K562 (cell line): ENCODE measurements around the gene RIT1. TPM values are rescaled to one million over a fixed set of nuclear protein-coding genes. Genes with fewer than 3 reads are reported as not detected.

Experiments
- ATF1 ChIP-seq, 2 experiments: fragments of 450-650 bp in 1 of 2; IDR thresholded peaks; 2 replicates each; pipeline ENCODE4 v1.6.1; 2016; ENCODE audit warnings: missing compliant biosample characterization in 1 of 2, missing genetic modification characterization in 1 of 2
- CEBPG ChIP-seq, 3 experiments: fragments of 200-800 bp in 1 of 3; sonication (Bioruptor generic) in 1 of 3; sonication (generic) in 1 of 3; formaldehyde crosslinking in 1 of 3; IDR thresholded peaks in 2 of 3; conservative IDR thresholded peaks in 1 of 3; 2 replicates each; pipeline versions ENCODE4 v1.6.1 to v1.8.0; 2016 to 2022; ENCODE audit warnings: missing compliant biosample characterization in 2 of 3, missing genetic modification characterization in 2 of 3, mild to moderate bottlenecking in 1 of 3, missing genetic modification reagents in 1 of 3
- CREM ChIP-seq: IDR thresholded peaks from 2 replicates; pipeline ENCODE4 v1.6.1; 2014; ENCODE audit warnings: antibody characterized with exemption, low read depth
- CTBP1 ChIP-seq: fragments of 450-650 bp; IDR thresholded peaks from 2 replicates; pipeline ENCODE4 v1.6.1; 2016; ENCODE audit warnings: borderline replicate concordance
- DEAF1 ChIP-seq: fragments of 450-650 bp; formaldehyde crosslinking; IDR thresholded peaks from 2 replicates; pipeline ENCODE4 v1.4.0; 2020; ENCODE audit warnings: mild to moderate bottlenecking, moderate library complexity
- GABPA ChIP-seq: fragments of 200-800 bp; sonication (Bioruptor generic); conservative IDR thresholded peaks from 2 replicates; pipeline ENCODE4 v1.6.1; 2016; ENCODE audit warnings: low read depth, missing genetic modification characterization, missing compliant biosample characterization
- HDAC1 ChIP-seq, 2 experiments: fragments of 450-650 bp; IDR thresholded peaks; 2 replicates each; pipeline ENCODE4 v1.6.1; 2016 to 2017; ENCODE audit warnings: inconsistent platforms in 1 of 2, mild to moderate bottlenecking in 1 of 2, moderate library complexity in 1 of 2
- HNRNPLL ChIP-seq: fragments of 200-400 bp; formaldehyde crosslinking; IDR thresholded peaks from 2 replicates; pipeline ENCODE4 v1.6.1; 2017; ENCODE audit warnings: low read length, low read depth, mild to moderate bottlenecking; ENCODE audit not compliant: poor library complexity, severe bottlenecking
- KDM1A ChIP-seq, 2 experiments: fragments of 450-650 bp; IDR thresholded peaks; 2 replicates each; pipeline ENCODE4 v1.6.1; 2016; ENCODE audit warnings: mild to moderate bottlenecking in 2 of 2
- LCOR ChIP-seq: sonication (generic); formaldehyde crosslinking; IDR thresholded peaks from 2 replicates; pipeline ENCODE4 v1.8.0; 2022; ENCODE audit warnings: mild to moderate bottlenecking, missing genetic modification reagents
- MAZ ChIP-seq, 2 experiments: fragments of 450-650 bp in 1 of 2; sonication (generic) in 1 of 2; formaldehyde crosslinking; IDR thresholded peaks in 1 of 2; conservative IDR thresholded peaks in 1 of 2; 2 replicates each; pipeline versions ENCODE4 v1.4.0 to v1.5.0; 2020; ENCODE audit warnings: mild to moderate bottlenecking in 1 of 2, missing genetic modification reagents in 1 of 2
- RREB1 ChIP-seq: fragments of 250-450 bp; sonication (Bioruptor Pico); IDR thresholded peaks from 2 replicates; pipeline ENCODE4 v1.4.0; 2020
- SP1 ChIP-seq: sonication (generic); formaldehyde crosslinking; IDR thresholded peaks from 2 replicates; pipeline ENCODE4 v1.8.1; 2022; ENCODE audit warnings: mild to moderate bottlenecking, missing genetic modification reagents
- SRF ChIP-seq, 2 experiments: fragments of 250-450, 450-650 bp in 1 of 2; sonication (Bioruptor Pico) in 1 of 2; sonication (generic) in 1 of 2; formaldehyde crosslinking; IDR thresholded peaks; 2 replicates each; pipeline versions ENCODE4 v1.5.0 to v1.5.1; 2020 to 2022; ENCODE audit warnings: mild to moderate bottlenecking in 1 of 2, missing genetic modification reagents in 1 of 2
- STAT6 ChIP-seq: sonication (generic); formaldehyde crosslinking; IDR thresholded peaks from 2 replicates; pipeline ENCODE4 v1.8.1; 2023; ENCODE audit warnings: mild to moderate bottlenecking, missing genetic modification reagents
- polyA plus RNA-seq, 8 experiments: library from polyadenylated mRNA; depleted of rRNA in 4 of 8; stranded (reverse) in 5 of 8; unstranded in 3 of 8; fragments of >200 nt; fragmentation: Nextera tagmentation in 2 of 8; fragmentation: Illumina TruSeq in 1 of 8; extraction: Ambion mirVana in 2 of 8; extraction: Trizol in 1 of 8; gene quantifications; 2 replicates each; pipeline versions ENCODE4 v1.2.1 to v1.2.3, GENCODE V29; 2011 to 2014; ENCODE audit warnings: inconsistent platforms in 1 of 8, missing spikeins in 1 of 8
- total RNA-seq, 7 experiments: library from RNA; depleted of rRNA in 6 of 7; stranded (reverse); fragments of >200 nt in 6 of 7; fragmentation: Illumina TruSeq in 2 of 7; extraction: Trizol in 2 of 7; gene quantifications; 2 replicates each; pipeline versions ENCODE4 v1.2.1 to v1.2.3, GENCODE V29; 2011 to 2021; ENCODE audit warnings: low replicate concordance in 1 of 7

Gene RIT1
- total and polyA plus RNA-seq, 9 of the 15 experiments (the other 6 are each of a cell fraction or from before 2014, with no cell fraction given): 13.5 to 57.6 (median 22.9) TPM

DNA sequence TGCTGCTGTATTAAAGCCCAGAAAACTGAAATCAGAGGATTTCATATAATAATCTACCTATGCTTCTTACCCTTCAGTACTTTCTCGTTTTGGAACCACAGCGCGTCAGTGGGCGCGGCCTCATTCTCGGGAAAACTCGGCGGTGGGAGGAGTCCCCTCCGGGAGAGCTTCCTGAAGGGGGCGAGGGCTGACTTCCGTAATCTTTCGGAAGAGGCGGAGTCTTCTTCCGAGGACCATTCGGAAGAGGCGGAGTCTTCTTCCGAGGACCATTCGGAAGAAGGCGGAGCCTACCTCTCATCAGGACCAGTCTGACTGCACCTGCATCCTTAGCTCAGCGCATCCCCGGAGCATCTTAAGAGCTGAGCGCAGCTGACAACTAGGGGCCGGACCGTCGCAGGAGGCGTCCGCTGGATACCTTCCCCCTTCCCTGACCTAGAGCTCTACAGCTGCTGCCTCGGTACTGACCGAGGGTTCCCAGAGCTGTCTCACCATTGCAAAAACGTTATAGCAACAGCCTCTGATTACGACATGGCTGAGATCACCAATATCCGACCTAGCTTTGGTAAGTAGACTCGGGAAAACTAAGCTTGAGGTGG, 51.8 kb downstream of the RIT1 start, which contains the start of gene SYT11 (continued):
- TF ChIP-seq DEAF1 (CRISPR knock-in tag): peak; percentile 99
- TF ChIP-seq CEBPG (CRISPR knock-in tag; IDR thresholded peaks at IDR 0.05): peak; percentile 49
- TF ChIP-seq CEBPG (tag; conservative IDR thresholded peaks at IDR 0.05 in 1 of 2, IDR thresholded peaks at IDR 0.05 in 1 of 2): peak in 1 of 2 experiments; percentile 12; a peak in 1 of 4 replicates
- TF ChIP-seq ATF1 (CRISPR knock-in tag; IDR thresholded peaks at IDR 0.05): no peak
- peak; percentile 61 for TF ChIP-seq ATF1 (tag; IDR thresholded peaks at IDR 0.05)
- TF ChIP-seq MAZ (CRISPR knock-in tag; conservative IDR thresholded peaks at IDR 0.05 in 1 of 2, IDR thresholded peaks at IDR 0.05 in 1 of 2): peak in 1 of 2 experiments; percentile 35; a peak in 1 of 4 replicates
- peak; percentile 27; the same call in 1 of the 2 replicates for TF ChIP-seq SP1 (CRISPR knock-in tag)
- no peak for TF ChIP-seq HNRNPLL
- TF ChIP-seq KDM1A (IDR thresholded peaks at IDR 0.05): peak; percentile 98 to 99
- TF ChIP-seq CREM: peak; percentile 48
- 0 out of 2 replicates have a peak, but pooled peaks have one; percentile 54 for TF ChIP-seq STAT6 (CRISPR knock-in tag)
- TF ChIP-seq RREB1 (CRISPR knock-in tag): peak; percentile 100
- TF ChIP-seq CTBP1: peak; percentile 100
- 0 out of 4 replicates have a peak, but pooled peaks of 1 of the 2 experiments have one; percentile 48 for TF ChIP-seq SRF (CRISPR knock-in tag; IDR thresholded peaks at IDR 0.05)
- TF ChIP-seq LCOR (CRISPR knock-in tag): 0 out of 2 replicates have a peak, but pooled peaks have one; percentile 65
- TF ChIP-seq GABPA (tag): peak; percentile 67
- TF ChIP-seq HDAC1 (IDR thresholded peaks at IDR 0.05): peak in 1 of 2 experiments; percentile 89; a peak in 2 of 4 replicates
